LNCaP clone FGC (cell line): Measurements from ENCODE around the gene BDNF.

Experiments
- DNase-seq: peaks from one replicate; pipeline ENCODE4 v3.0.0-alpha.2; 2011; ENCODE audit warnings: low read depth
- H3K4me3 ChIP-seq: 2 replicates; pipeline ENCODE4 v1.5.1; 2011; ENCODE audit warnings: mild to moderate bottlenecking, low read depth, low read length, control low read depth
- CTCF ChIP-seq: IDR thresholded peaks from 2 replicates; pipeline ENCODE4 v1.5.1; 2012; ENCODE audit warnings: mild to moderate bottlenecking; ENCODE audit not compliant: control insufficient read depth, insufficient read depth; ENCODE audit errors: extremely low read depth

Gene BDNF

GRCh38 chr11:27611947-27612455 is 88.3 kb downstream of the BDNF start:
- no peak for DNase-seq
- no peak overlapping the region for H3K4me3 ChIP-seq
- TF ChIP-seq CTCF, result no peak

GRCh38 chr11:27611390-27611789 is 88.9 kb downstream of the BDNF start:
- TF ChIP-seq CTCF, result no peak
- no peak overlapping the region for H3K4me3 ChIP-seq
- DNase-seq, result no peak

GRCh38 chr11:27610946-27611345 is 89.3 kb downstream of the BDNF start:
- TF ChIP-seq CTCF, result no peak
- DNase-seq, result no peak
- no peak overlapping the region for H3K4me3 ChIP-seq

- no peak for DNase-seq
- no peak for TF ChIP-seq CTCF
- no peak overlapping the region for H3K4me3 ChIP-seq
These were observed 90.0 kb downstream of the BDNF start for GRCh38 chr11:27610280-27610679.

- H3K4me3 ChIP-seq, result no peak overlapping the region
- no peak for DNase-seq
- no peak for TF ChIP-seq CTCF
These were observed 91.3 kb downstream of the BDNF start for GRCh38 chr11:27608951-27609350.

- no peak for TF ChIP-seq CTCF
- no peak overlapping the region for H3K4me3 ChIP-seq
- no peak for DNase-seq
These were observed 94.8 kb downstream of the BDNF start for GRCh38 chr11:27605422-27605821.
